Measurements from ENCODE around the gene CACNA1B.

- TF ChIP-seq CTCF (IDR thresholded peaks at IDR 0.05): no peak
- no peak for TF ChIP-seq POLR2AphosphoS5 (IDR thresholded peaks at IDR 0.05)
- no peak for TF ChIP-seq POLR2A (IDR thresholded peaks at IDR 0.05)
Measured at GRCh38 chr9:137955224-137955570, 77.6 kb downstream of the CACNA1B start.

Measured in gastroesophageal sphincter (tissue), 3 donors.